DOHH2 (cell line): Measurements from ENCODE around the gene PPP1R17.

Experiments used
- H3F3A ChIP-seq: fragments of 200-600 bp; sonication (generic), shearing (Covaris generic); 2 replicates; pipeline ENCODE4 v1.6.0; 2016; ENCODE audit warnings: antibody characterized with exemption, mild to moderate bottlenecking; ENCODE audit not compliant: control insufficient read depth, insufficient read depth
- H3K27ac ChIP-seq: fragments of 200-600 bp; sonication (generic); 2 replicates; pipeline ENCODE4 v1.5.1; 2014; ENCODE audit warnings: low read depth, mild to moderate bottlenecking, low read length, moderate library complexity
- H3K27me3 ChIP-seq: fragments of 200-600 bp; sonication (generic); 2 replicates; pipeline ENCODE4 v1.6.1; 2014; ENCODE audit warnings: mild to moderate bottlenecking, low read length, mixed read lengths; ENCODE audit not compliant: control insufficient read depth
- H3K36me3 ChIP-seq: fragments of 200-600 bp; sonication (generic); 2 replicates; pipeline ENCODE4 v1.6.1; 2014; ENCODE audit warnings: mild to moderate bottlenecking, low read length, moderate library complexity, mixed read lengths; ENCODE audit not compliant: control insufficient read depth
- H3K4me1 ChIP-seq: fragments of 200-600 bp; sonication (generic); 2 replicates; pipeline ENCODE4 v1.6.1; 2014; ENCODE audit warnings: mild to moderate bottlenecking, low read length, mixed read lengths; ENCODE audit not compliant: control insufficient read depth
- H3K4me2 ChIP-seq: fragments of 200-600 bp; sonication (generic); 2 replicates; pipeline ENCODE4 v1.6.0; 2014; ENCODE audit warnings: mild to moderate bottlenecking, low read length, moderate library complexity
- H3K4me3 ChIP-seq: fragments of 200-600 bp; sonication (generic); 2 replicates; pipeline ENCODE4 v1.5.1; 2014; ENCODE audit warnings: mild to moderate bottlenecking, low read length, mixed read lengths
- H3K79me2 ChIP-seq: fragments of 200-600 bp; sonication (generic); 2 replicates; pipeline ENCODE4 v1.6.1; 2014; ENCODE audit warnings: mild to moderate bottlenecking, low read length, mixed read lengths; ENCODE audit not compliant: control insufficient read depth
- H3K9me2 ChIP-seq: fragments of 200-600 bp; sonication (generic); replicated peaks from 2 replicates; pipeline ENCODE4 v1.6.1; 2014; ENCODE audit warnings: mild to moderate bottlenecking, low read length, mixed read lengths; ENCODE audit not compliant: control insufficient read depth
- H3K9me3 ChIP-seq: fragments of 200-600 bp; sonication (generic); 2 replicates; pipeline ENCODE4 v1.6.1; 2014; ENCODE audit warnings: antibody characterized with exemption, low read length, mixed read lengths; ENCODE audit not compliant: control insufficient read depth, insufficient read depth
- H4K20me1 ChIP-seq: fragments of 200-600 bp; sonication (generic); 2 replicates; pipeline ENCODE4 v1.6.0; 2014; ENCODE audit warnings: low read depth, mild to moderate bottlenecking, antibody characterized with exemption, low read length, moderate library complexity; ENCODE audit not compliant: control insufficient read depth, insufficient read depth
- CTCF ChIP-seq: fragments of 200-600 bp; sonication (generic); IDR thresholded peaks from one replicate; pipeline ENCODE4 v1.5.1; 2014; ENCODE audit warnings: antibody characterized with exemption, mild to moderate bottlenecking, low read depth, low read length; ENCODE audit not compliant: poor library complexity, severe bottlenecking
- EZH2phosphoT487 ChIP-seq: fragments of 200-600 bp; sonication (generic); IDR thresholded peaks from 2 replicates; pipeline ENCODE4 v1.6.1; 2017; ENCODE audit warnings: borderline replicate concordance, mild to moderate bottlenecking, antibody characterized with exemption, low read length, moderate library complexity, mixed read lengths

Gene PPP1R17

GRCh38 chr7:31687024-31687748 lies at the start of gene PPP1R17:
Gene PPP1R17, plus strand, starts transcription at chr7:31687215. Its CDS starts 5,227 bp downstream, at chr7:31692442.
- H3K9me3 ChIP-seq = no peaks in the 10 kb centered on the region
- H3F3A ChIP-seq = no peaks in the 10 kb centered on the region
- no peak within 1 kb of the TSS for H3K27ac ChIP-seq
- H3K36me3 ChIP-seq = no peaks in the 10 kb centered on the region
- H3K4me3 ChIP-seq = peak within 1 kb of the TSS; percentile 1; the same call in 1 of the 2 replicates
- TF ChIP-seq EZH2phosphoT487 (no peak), CTCF (no peak)
- H3K9me2 ChIP-seq = no peaks in the 10 kb centered on the region
- H3K4me2 ChIP-seq = peak within 1 kb of the TSS; percentile 29
- peaks cover 6% of the 10 kb centered on the region for H3K27me3 ChIP-seq
- H3K79me2 ChIP-seq = no peaks in the 10 kb centered on the region
- H4K20me1 ChIP-seq = no peaks in the 10 kb centered on the region
- peaks cover 23% of the 10 kb centered on the region for H3K4me1 ChIP-seq

- no peak overlapping the region for H3K4me3 ChIP-seq
- H3K27ac ChIP-seq = no peak overlapping the region
- no peaks in the 10 kb centered on the region for H3K9me2 ChIP-seq
- no peak overlapping the region for H3K4me2 ChIP-seq
- TF ChIP-seq EZH2phosphoT487 (no peak), CTCF (no peak)
- H3K36me3 ChIP-seq = no peaks in the 10 kb centered on the region
- peaks cover 5% of the 10 kb centered on the region; the same call in 1 of the 2 replicates for H3K9me3 ChIP-seq
- no peaks in the 10 kb centered on the region for H3K4me1 ChIP-seq
- no peaks in the 10 kb centered on the region for H4K20me1 ChIP-seq
- no peaks in the 10 kb centered on the region for H3K27me3 ChIP-seq
- no peaks in the 10 kb centered on the region for H3K79me2 ChIP-seq
- no peaks in the 10 kb centered on the region for H3F3A ChIP-seq
Observed at GRCh38 chr7:31640381-31640780, 46.6 kb upstream of the PPP1R17 start.

DNA sequence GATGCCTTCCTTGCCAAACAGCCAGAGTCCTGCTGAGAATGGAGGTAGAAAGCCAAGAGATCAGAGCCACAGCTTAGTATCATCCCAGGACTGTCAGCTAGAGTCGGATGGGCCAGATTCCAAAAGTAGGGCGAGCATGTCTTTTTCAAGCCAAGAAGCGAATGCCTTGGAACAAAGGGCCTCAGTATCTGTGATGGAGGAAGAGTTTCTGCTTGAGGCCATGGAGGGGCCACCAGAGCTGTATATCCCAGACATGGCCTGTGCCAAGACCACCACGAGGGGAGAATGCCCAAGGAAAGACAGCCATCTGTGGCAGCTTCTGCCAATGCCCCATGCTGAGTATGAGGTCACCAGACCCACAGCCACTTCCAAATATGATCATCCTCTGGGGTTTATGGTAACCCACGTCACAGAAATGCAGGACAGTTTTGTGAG lies 44.3 kb upstream of the PPP1R17 start:
- Histone ChIP-seq H3F3A (no peaks in the 10 kb centered on the region), H3K27me3 (no peaks in the 10 kb centered on the region), H3K79me2 (no peaks in the 10 kb centered on the region), H3K9me3 (peaks cover 5% of the 10 kb centered on the region; the same call in 1 of the 2 replicates), H4K20me1 (no peaks in the 10 kb centered on the region), H3K4me3 (no peak overlapping the region), H3K4me1 (no peaks in the 10 kb centered on the region), H3K4me2 (no peak overlapping the region), H3K27ac (no peak overlapping the region), H3K36me3 (no peaks in the 10 kb centered on the region), H3K9me2 (no peaks in the 10 kb centered on the region)
- no peak for TF ChIP-seq EZH2phosphoT487
- TF ChIP-seq CTCF = no peak
